GM12878 (cell line): ENCODE data around the gene BHLHE23. TPM values are rescaled to one million over a fixed set of nuclear protein-coding genes. Genes with fewer than 3 reads are reported as not detected.

Experiments
- BACH1 ChIP-seq: fragments of 450-650 bp; IDR thresholded peaks from 2 replicates; pipeline ENCODE4 v1.6.1; 2017; ENCODE audit warnings: mild to moderate bottlenecking, borderline replicate concordance
- CUX1 ChIP-seq: IDR thresholded peaks from 2 replicates; pipeline ENCODE4 v1.6.1; 2012; ENCODE audit warnings: improper control_type of control experiment, low read depth, low read length; ENCODE audit not compliant: insufficient replicate concordance
- DPF2 ChIP-seq: fragments of 450-650 bp; IDR thresholded peaks from 2 replicates; pipeline ENCODE4 v1.6.1; 2017; ENCODE audit warnings: mild to moderate bottlenecking
- GATAD2B ChIP-seq: fragments of 450-650 bp; conservative IDR thresholded peaks from 2 replicates; pipeline ENCODE4 v1.6.1; 2017; ENCODE audit warnings: low read depth, mild to moderate bottlenecking, moderate library complexity
- JUNB ChIP-seq: IDR thresholded peaks from 2 replicates; pipeline ENCODE4 v1.6.1; 2016; ENCODE audit warnings: antibody characterized with exemption, mild to moderate bottlenecking
- JUND ChIP-seq: IDR thresholded peaks from 2 replicates; pipeline ENCODE4 v1.6.1; 2012; ENCODE audit warnings: low read depth, mild to moderate bottlenecking, low read length, improper control_type of control experiment, moderate library complexity
- PML ChIP-seq: IDR thresholded peaks from 2 replicates; pipeline ENCODE4 v1.6.1; 2012; ENCODE audit warnings: low read length, inconsistent platforms
- POLR2A ChIP-seq: IDR thresholded peaks from 2 replicates; pipeline ENCODE4 v1.6.1; 2011; ENCODE audit warnings: low read depth, mild to moderate bottlenecking, low read length
- RCOR1 ChIP-seq: conservative IDR thresholded peaks from 2 replicates; pipeline ENCODE4 v1.6.1; 2012; ENCODE audit warnings: low read depth, low read length, improper control_type of control experiment
- SREBF1 ChIP-seq: IDR thresholded peaks from 2 replicates; pipeline ENCODE4 v1.6.1; 2012; ENCODE audit warnings: mild to moderate bottlenecking, low read length
- STAT1 ChIP-seq: fragments of 450-650 bp; conservative IDR thresholded peaks from 2 replicates; pipeline ENCODE4 v1.6.1; 2014; ENCODE audit warnings: antibody characterized with exemption, mild to moderate bottlenecking
- YY1 ChIP-seq: IDR thresholded peaks from 2 replicates; pipeline ENCODE4 v1.6.1; 2011; ENCODE audit warnings: low read depth, mild to moderate bottlenecking, low read length
- ZBTB33 ChIP-seq: fragments of 450-650 bp; IDR thresholded peaks from 2 replicates; pipeline ENCODE4 v1.6.1; 2017; ENCODE audit warnings: mild to moderate bottlenecking
- ZZZ3 ChIP-seq: IDR thresholded peaks from 2 replicates; pipeline ENCODE4 v1.6.1; 2011; ENCODE audit warnings: low read depth; ENCODE audit not compliant: control insufficient read depth, insufficient read length
- polyA plus RNA-seq, 11 experiments: library from polyadenylated mRNA; depleted of rRNA in 4 of 11; unstranded in 6 of 11; stranded (reverse) in 5 of 11; fragments of >200 nt; fragmentation: Nextera tagmentation in 4 of 11; fragmentation: Illumina TruSeq in 1 of 11; extraction: Ambion mirVana in 4 of 11; extraction: Trizol in 1 of 11; gene quantifications; 1 replicate in 1 of 11; 2 replicates in 10 of 11; pipeline versions ENCODE4 v1.2.1 to v1.2.3, GENCODE V29; 2011 to 2016; ENCODE audit warnings: inconsistent platforms in 2 of 11, missing spikeins in 2 of 11, low read depth in 1 of 11
- total RNA-seq, 4 experiments: library from RNA; depleted of rRNA in 3 of 4; stranded (reverse); fragments of >200 nt in 3 of 4; fragmentation: Illumina TruSeq in 1 of 4; extraction: Trizol in 1 of 4; gene quantifications; 2 replicates each; pipeline versions ENCODE4 v1.2.1 to v1.2.3, GENCODE V29; 2013 to 2021
- TF ChIP-seq, protein P1 (sequence below), 3 experiments: IDR thresholded peaks in 2 of 3; conservative IDR thresholded peaks in 1 of 3; 2 replicates each; pipeline ENCODE4 v1.5.1; 2011; ENCODE audit warnings: low read depth in 3 of 3, low read length in 3 of 3, mild to moderate bottlenecking in 3 of 3, control low read depth in 2 of 3, moderate library complexity in 2 of 3, inconsistent platforms in 1 of 3, mixed read lengths in 1 of 3; ENCODE audit not compliant: control insufficient read depth in 2 of 3, insufficient read depth in 1 of 3; ENCODE audit errors: extremely low read depth in 1 of 3
- TF ChIP-seq, protein P2 (sequence below): fragments of 450-650 bp; IDR thresholded peaks from 2 replicates; pipeline ENCODE4 v1.6.1; 2018; ENCODE audit warnings: mild to moderate bottlenecking, low read depth, moderate library complexity; ENCODE audit not compliant: partially characterized antibody

Gene BHLHE23
- total and polyA plus RNA-seq, 10 of the 15 experiments (the other 5 are each of a cell fraction or from before 2014, with no cell fraction given), result 0.28 to 0.33 TPM; not detected in 8

DNA sequence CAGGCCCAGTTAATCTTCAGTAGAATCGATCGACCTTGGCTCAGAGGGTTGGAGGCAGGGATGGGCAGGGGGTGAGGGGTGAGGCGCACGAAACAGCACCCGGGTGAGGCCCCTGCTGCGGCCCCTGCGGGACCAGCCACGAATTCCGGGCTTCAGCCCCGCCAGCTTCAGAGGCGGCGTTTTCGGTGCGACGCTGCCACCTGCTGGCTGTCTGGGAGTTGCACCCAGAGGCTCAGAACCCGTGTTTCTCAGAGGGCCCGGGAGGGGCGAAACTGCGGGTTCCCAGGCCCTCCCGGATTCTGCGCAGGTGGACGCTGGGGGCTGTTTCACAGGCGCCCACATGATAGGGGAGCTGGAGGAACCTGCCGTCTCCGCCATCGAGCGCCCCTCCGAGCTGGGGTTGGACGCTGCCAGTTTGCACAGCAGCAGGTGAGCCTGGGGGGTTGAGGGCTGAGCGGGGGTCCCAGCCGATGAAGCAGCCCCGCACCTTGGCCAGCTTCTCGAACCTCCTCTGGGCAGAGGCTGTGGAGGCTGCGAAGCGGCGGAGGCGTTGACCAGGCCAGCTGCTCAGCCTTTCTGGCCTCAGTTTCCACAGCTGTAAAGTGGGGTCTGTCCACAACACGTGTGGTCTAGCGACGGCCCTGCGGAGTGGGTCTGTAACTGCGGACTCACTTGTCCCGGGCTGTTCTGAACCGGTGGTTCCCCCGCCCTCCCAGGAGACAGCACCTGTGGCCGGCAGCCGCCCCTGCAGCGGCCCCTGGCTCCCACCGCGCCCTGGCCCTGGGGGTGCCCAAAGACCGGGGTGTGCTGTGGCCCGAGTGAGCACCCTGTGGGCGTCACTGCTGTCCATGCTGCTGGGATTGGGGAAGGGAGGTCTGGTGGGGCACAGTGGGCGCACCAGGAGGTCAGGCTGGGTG, 2.5 kb upstream of the BHLHE23 start (continued):
- TF ChIP-seq ZBTB33, result no peak
- peak; percentile 83 for TF ChIP-seq YY1
- TF ChIP-seq DPF2, result peak; percentile 71
- TF ChIP-seq, protein P1, sequence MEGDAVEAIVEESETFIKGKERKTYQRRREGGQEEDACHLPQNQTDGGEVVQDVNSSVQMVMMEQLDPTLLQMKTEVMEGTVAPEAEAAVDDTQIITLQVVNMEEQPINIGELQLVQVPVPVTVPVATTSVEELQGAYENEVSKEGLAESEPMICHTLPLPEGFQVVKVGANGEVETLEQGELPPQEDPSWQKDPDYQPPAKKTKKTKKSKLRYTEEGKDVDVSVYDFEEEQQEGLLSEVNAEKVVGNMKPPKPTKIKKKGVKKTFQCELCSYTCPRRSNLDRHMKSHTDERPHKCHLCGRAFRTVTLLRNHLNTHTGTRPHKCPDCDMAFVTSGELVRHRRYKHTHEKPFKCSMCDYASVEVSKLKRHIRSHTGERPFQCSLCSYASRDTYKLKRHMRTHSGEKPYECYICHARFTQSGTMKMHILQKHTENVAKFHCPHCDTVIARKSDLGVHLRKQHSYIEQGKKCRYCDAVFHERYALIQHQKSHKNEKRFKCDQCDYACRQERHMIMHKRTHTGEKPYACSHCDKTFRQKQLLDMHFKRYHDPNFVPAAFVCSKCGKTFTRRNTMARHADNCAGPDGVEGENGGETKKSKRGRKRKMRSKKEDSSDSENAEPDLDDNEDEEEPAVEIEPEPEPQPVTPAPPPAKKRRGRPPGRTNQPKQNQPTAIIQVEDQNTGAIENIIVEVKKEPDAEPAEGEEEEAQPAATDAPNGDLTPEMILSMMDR (IDR thresholded peaks at IDR 0.05 in 2 of 3, conservative IDR thresholded peaks at IDR 0.05 in 1 of 3; ENCODE audit: control insufficient read depth in 2 of 3, extremely low read depth in 1 of 3, insufficient read depth in 1 of 3, low read depth in 3 of 3, low read length in 3 of 3), result peak; percentile 82 to 99 (median 95); a peak in 5 of 6 replicates
- TF ChIP-seq PML, result no peak
- TF ChIP-seq, protein P2, sequence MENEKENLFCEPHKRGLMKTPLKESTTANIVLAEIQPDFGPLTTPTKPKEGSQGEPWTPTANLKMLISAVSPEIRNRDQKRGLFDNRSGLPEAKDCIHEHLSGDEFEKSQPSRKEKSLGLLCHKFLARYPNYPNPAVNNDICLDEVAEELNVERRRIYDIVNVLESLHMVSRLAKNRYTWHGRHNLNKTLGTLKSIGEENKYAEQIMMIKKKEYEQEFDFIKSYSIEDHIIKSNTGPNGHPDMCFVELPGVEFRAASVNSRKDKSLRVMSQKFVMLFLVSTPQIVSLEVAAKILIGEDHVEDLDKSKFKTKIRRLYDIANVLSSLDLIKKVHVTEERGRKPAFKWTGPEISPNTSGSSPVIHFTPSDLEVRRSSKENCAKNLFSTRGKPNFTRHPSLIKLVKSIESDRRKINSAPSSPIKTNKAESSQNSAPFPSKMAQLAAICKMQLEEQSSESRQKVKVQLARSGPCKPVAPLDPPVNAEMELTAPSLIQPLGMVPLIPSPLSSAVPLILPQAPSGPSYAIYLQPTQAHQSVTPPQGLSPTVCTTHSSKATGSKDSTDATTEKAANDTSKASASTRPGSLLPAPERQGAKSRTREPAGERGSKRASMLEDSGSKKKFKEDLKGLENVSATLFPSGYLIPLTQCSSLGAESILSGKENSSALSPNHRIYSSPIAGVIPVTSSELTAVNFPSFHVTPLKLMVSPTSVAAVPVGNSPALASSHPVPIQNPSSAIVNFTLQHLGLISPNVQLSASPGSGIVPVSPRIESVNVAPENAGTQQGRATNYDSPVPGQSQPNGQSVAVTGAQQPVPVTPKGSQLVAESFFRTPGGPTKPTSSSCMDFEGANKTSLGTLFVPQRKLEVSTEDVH, result no peak
- TF ChIP-seq SREBF1, result no peak
- peak; percentile 94 for TF ChIP-seq GATAD2B
- TF ChIP-seq RCOR1, result peak; percentile 27; the same call in 1 of the 2 replicates
- TF ChIP-seq BACH1, result peak; percentile 60; the same call in 1 of the 2 replicates
- peak; percentile 60; the same call in 1 of the 2 replicates for TF ChIP-seq JUND
- peak; percentile 75 for TF ChIP-seq POLR2A
- no peak for TF ChIP-seq CUX1
- no peak for TF ChIP-seq JUNB
- no peak for TF ChIP-seq ZZZ3
- TF ChIP-seq STAT1, result no peak
